Measurements from ENCODE around the gene SIAH2.

GRCh38 chr3:150764566-150764965, 1.6 kb upstream of the SIAH2 start:
- TF ChIP-seq ZNF384 (IDR thresholded peaks at IDR 0.05) (no peak), HDGF (IDR thresholded peaks at IDR 0.05; ENCODE audit: borderline replicate concordance) (no peak), BHLHE40 (IDR thresholded peaks at IDR 0.05; ENCODE audit: borderline replicate concordance) (no peak), SP1 (IDR thresholded peaks at IDR 0.05) (no peak), FOXA1 (IDR thresholded peaks at IDR 0.05) (no peak), TARDBP (IDR thresholded peaks at IDR 0.05) (no peak), LEF1 (IDR thresholded peaks at IDR 0.05; ENCODE audit: borderline replicate concordance) (no peak), NFRKB (IDR thresholded peaks at IDR 0.05) (no peak)
- TF ChIP-seq, protein P1, sequence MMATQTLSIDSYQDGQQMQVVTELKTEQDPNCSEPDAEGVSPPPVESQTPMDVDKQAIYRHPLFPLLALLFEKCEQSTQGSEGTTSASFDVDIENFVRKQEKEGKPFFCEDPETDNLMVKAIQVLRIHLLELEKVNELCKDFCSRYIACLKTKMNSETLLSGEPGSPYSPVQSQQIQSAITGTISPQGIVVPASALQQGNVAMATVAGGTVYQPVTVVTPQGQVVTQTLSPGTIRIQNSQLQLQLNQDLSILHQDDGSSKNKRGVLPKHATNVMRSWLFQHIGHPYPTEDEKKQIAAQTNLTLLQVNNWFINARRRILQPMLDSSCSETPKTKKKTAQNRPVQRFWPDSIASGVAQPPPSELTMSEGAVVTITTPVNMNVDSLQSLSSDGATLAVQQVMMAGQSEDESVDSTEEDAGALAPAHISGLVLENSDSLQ (IDR thresholded peaks at IDR 0.05): no peak
